Endothelial cell of umbilical vein (primary cell): Measurements from ENCODE around the gene TKFC. TPM values are rescaled to one million over a fixed set of nuclear protein-coding genes. Genes with fewer than 3 reads are reported as not detected.

Source experiments
- BruUV-seq: library from RNA; stranded (reverse); fragments of 400-500 nt; replicated peaks from 2 replicates; lab custom pipeline; 2021; lab: Mats Ljungman, UMichigan
- CTCF ChIA-PET: fragments of 300-600, 350-600 bp; sonication (Branson Sonifier 250); formaldehyde crosslinking; loops from one replicate; lab custom pipeline; 2021; ENCODE audit warnings: antibody characterized with exemption, inconsistent platforms; lab: Charles Lee
- POLR2A ChIA-PET: fragments of 300-600, 350-600 bp; sonication (Branson Sonifier 250); formaldehyde crosslinking; loops from one replicate; lab custom pipeline; 2021; ENCODE audit warnings: antibody characterized with exemption, inconsistent platforms; lab: Charles Lee
- DNase-seq: peaks from one replicate; pipeline ENCODE4 v3.0.0-alpha.2; 2011; ENCODE audit warnings: low read depth, low spot score
- FAIRE-seq: peaks from 2 replicates; lab custom pipeline; 2011; peaks lifted over from hg19 to GRCh38; lab: Jason Lieb, UNC
- H2AFZ ChIP-seq: 2 replicates; pipeline ENCODE4 v1.6.0; 2012; ENCODE audit warnings: low read depth, low read length, control low read depth, inconsistent platforms
- H3K27ac ChIP-seq: 2 replicates; pipeline ENCODE4 v1.5.1; 2011; ENCODE audit warnings: low read depth, mild to moderate bottlenecking, control low read depth, low read length, moderate library complexity; ENCODE audit not compliant: insufficient read depth
- H3K27me3 ChIP-seq, 2 experiments: 2 replicates each; pipeline versions ENCODE4 v1.6.0 to v1.6.1; 2011; ENCODE audit warnings: low read length in 2 of 2, mixed read lengths in 1 of 2; ENCODE audit not compliant: control insufficient read depth in 2 of 2, insufficient read depth in 2 of 2
- H3K36me3 ChIP-seq, 2 experiments: 2 replicates in 1 of 2; 3 replicates in 1 of 2; pipeline ENCODE4 v1.5.1; 2011; ENCODE audit warnings: low read length in 2 of 2, mild to moderate bottlenecking in 1 of 2, moderate library complexity in 1 of 2; ENCODE audit not compliant: control insufficient read depth in 2 of 2, insufficient read depth in 2 of 2; ENCODE audit errors: extremely low read depth in 1 of 2
- H3K4me1 ChIP-seq: 3 replicates; pipeline ENCODE4 v1.5.1; 2011; ENCODE audit warnings: mild to moderate bottlenecking, low read length; ENCODE audit not compliant: control insufficient read depth, insufficient read depth; ENCODE audit errors: extremely low read depth
- H3K4me2 ChIP-seq: 2 replicates; pipeline ENCODE4 v1.6.1; 2011; ENCODE audit warnings: low read length, control low read depth, mixed read lengths; ENCODE audit not compliant: insufficient read depth
- H3K4me3 ChIP-seq, 3 experiments: fragments of 200-600 bp in 1 of 3; sonication (generic), shearing (Covaris generic) in 1 of 3; replicated peaks in 1 of 3; 2 replicates each; pipeline ENCODE4 v1.5.1; 2011 to 2016; ENCODE audit warnings: control low read depth in 3 of 3, low read length in 3 of 3, mild to moderate bottlenecking in 2 of 3, inconsistent platforms in 1 of 3, low read depth in 1 of 3, moderate library complexity in 1 of 3; ENCODE audit not compliant: insufficient read depth in 1 of 3
- H3K79me2 ChIP-seq: 2 replicates; pipeline ENCODE4 v1.6.0; 2012; ENCODE audit warnings: low read length, inconsistent platforms; ENCODE audit not compliant: control insufficient read depth, insufficient read depth
- H3K9ac ChIP-seq: replicated peaks from 2 replicates; pipeline ENCODE3; 2011; ENCODE audit warnings: low read length, control low read depth; ENCODE audit not compliant: insufficient read depth; ENCODE audit errors: extremely low read depth
- H3K9me1 ChIP-seq: replicated peaks from 3 replicates; pipeline ENCODE4 v1.6.0; 2011; ENCODE audit warnings: mild to moderate bottlenecking, low read length; ENCODE audit not compliant: control insufficient read depth, insufficient read depth; ENCODE audit errors: extremely low read depth
- H3K9me3 ChIP-seq: replicated peaks from 2 replicates; pipeline ENCODE4 v1.5.1; 2012; ENCODE audit warnings: low read length, inconsistent platforms; ENCODE audit not compliant: control insufficient read depth, insufficient read depth
- H4K20me1 ChIP-seq: replicated peaks from 2 replicates; pipeline ENCODE3; 2011; ENCODE audit warnings: mild to moderate bottlenecking, low read length; ENCODE audit not compliant: control insufficient read depth, insufficient read depth; ENCODE audit errors: extremely low read depth
- EZH2 ChIP-seq: IDR thresholded peaks from 2 replicates; pipeline ENCODE4 v1.6.1; 2012; ENCODE audit warnings: borderline replicate concordance, low read depth, mild to moderate bottlenecking, moderate library complexity, low read length, inconsistent platforms; ENCODE audit not compliant: severe bottlenecking
- FOS ChIP-seq: IDR thresholded peaks from 2 replicates; pipeline ENCODE4 v1.6.1; 2011; ENCODE audit warnings: mild to moderate bottlenecking, low read length, moderate library complexity, borderline replicate concordance; ENCODE audit not compliant: insufficient read depth
- GATA2 ChIP-seq: IDR thresholded peaks from 2 replicates; pipeline ENCODE4 v1.7.0; 2011; ENCODE audit warnings: low read depth, mild to moderate bottlenecking, moderate library complexity, mixed read lengths, low read length; ENCODE audit not compliant: insufficient read length, insufficient read depth
- JUN ChIP-seq: IDR thresholded peaks from 2 replicates; pipeline ENCODE4 v1.6.1; 2011; ENCODE audit warnings: borderline replicate concordance, low read depth; ENCODE audit not compliant: insufficient read length, insufficient read depth
- MYC ChIP-seq: IDR thresholded peaks from one replicate; pipeline ENCODE4 v1.6.1; 2011; ENCODE audit warnings: mild to moderate bottlenecking, low read depth, low read length
- POLR2A ChIP-seq: IDR thresholded peaks from 2 replicates; pipeline ENCODE4 v1.6.1; 2012; ENCODE audit warnings: low read depth, mild to moderate bottlenecking, control low read depth, low read length
- POLR2AphosphoS5 ChIP-seq: IDR thresholded peaks from 2 replicates; pipeline ENCODE4 v1.6.1; 2012; ENCODE audit warnings: low read depth, mild to moderate bottlenecking, control low read depth, low read length, moderate library complexity; ENCODE audit not compliant: insufficient read depth
- dilution Hi-C: fragments of 300-500 bp; cut with MboI; formaldehyde crosslinking; loops from one replicate; pipeline ENCODE4 v1.15.0; 2019; ENCODE audit warnings: low sequenced_read_pairs; ENCODE audit not compliant: extremely low pct_ligation_motif_present
- intact Hi-C: fragments of 100-400 bp; cut with micrococcal nuclease; formaldehyde crosslinking; loops from one replicate; pipeline ENCODE4 v1.10.0; 2022
- polyA plus RNA-seq, 4 experiments: library from polyadenylated mRNA; depleted of rRNA in 3 of 4; stranded (reverse) in 3 of 4; unstranded in 1 of 4; fragments of >200 nt; gene quantifications; 2 replicates each; pipeline versions ENCODE4 v1.2.1 to v1.2.3, GENCODE V29; 2011 to 2012; ENCODE audit warnings: missing spikeins in 1 of 4
- total RNA-seq: library from RNA; stranded (reverse); gene quantifications from 2 replicates; pipeline ENCODE4 v1.2.3, GENCODE V29; 2021
- TF ChIP-seq, protein P1 (sequence below), 2 donors: IDR thresholded peaks; 1 replicate in 1 of 2; 2 replicates in 1 of 2; pipeline ENCODE4 v1.5.1; 2011; ENCODE audit warnings: low read length in 2 of 2, mild to moderate bottlenecking in 2 of 2, moderate library complexity in 2 of 2, control low read depth in 1 of 2, inconsistent platforms in 1 of 2, low read depth in 1 of 2; ENCODE audit not compliant: insufficient read depth in 1 of 2; ENCODE audit errors: extremely low read depth in 1 of 2
- TF ChIP-seq, protein P2 (sequence below): IDR thresholded peaks from 2 replicates; pipeline ENCODE4 v1.6.1; 2011; ENCODE audit not compliant: insufficient read depth, insufficient read length

The TKFC gene
- total and polyA plus RNA-seq, 2 donors (not counting 3 experiments of a cell fraction or from before 2014, with no cell fraction given) = 30.8 to 31.7 TPM

DNA sequence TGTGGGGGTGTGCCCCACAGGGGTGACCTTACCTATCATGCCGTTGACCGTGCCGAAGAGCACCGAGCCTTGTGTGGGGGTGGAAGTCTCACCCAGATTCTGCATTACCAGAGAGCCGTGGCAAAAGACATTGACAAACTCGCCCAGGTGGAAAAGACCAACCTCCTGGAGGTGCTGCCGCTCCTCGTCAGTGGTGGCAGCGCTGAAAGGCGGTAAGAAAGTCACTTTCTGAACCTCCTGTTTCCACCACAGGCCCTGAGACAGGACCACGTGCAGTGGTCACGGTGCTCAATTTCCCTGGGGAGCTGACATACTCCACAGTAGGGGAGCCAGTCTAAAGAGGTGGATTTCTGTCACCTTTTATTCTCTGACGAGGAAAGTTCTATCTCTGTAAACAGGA is 30.5 kb upstream of the TKFC start:
- no peak overlapping the region for H3K4me2 ChIP-seq
- FAIRE-seq (no peak), DNase-seq (no peak)
- H3K9ac ChIP-seq = no peak overlapping the region
- CTCF ChIA-PET = no interaction called here
- peaks cover 13% of the 10 kb centered on the region for H3K4me1 ChIP-seq
- no peak overlapping the region for H2AFZ ChIP-seq
- H3K36me3 ChIP-seq = peaks cover 20 to 47% of the 10 kb centered on the region in 2 experiments
- no peaks in the 10 kb centered on the region for H4K20me1 ChIP-seq
- dilution Hi-C loops (no loop called here), intact Hi-C loops (no loop called here)
- H3K9me1 ChIP-seq = no peaks in the 10 kb centered on the region
- no TSS peak for BruUV-seq
- no peak overlapping the region for H3K27ac ChIP-seq
- no peak for TF ChIP-seq POLR2A
- no peak for TF ChIP-seq JUN
- no peak for TF ChIP-seq EZH2
- TF ChIP-seq, protein P1, sequence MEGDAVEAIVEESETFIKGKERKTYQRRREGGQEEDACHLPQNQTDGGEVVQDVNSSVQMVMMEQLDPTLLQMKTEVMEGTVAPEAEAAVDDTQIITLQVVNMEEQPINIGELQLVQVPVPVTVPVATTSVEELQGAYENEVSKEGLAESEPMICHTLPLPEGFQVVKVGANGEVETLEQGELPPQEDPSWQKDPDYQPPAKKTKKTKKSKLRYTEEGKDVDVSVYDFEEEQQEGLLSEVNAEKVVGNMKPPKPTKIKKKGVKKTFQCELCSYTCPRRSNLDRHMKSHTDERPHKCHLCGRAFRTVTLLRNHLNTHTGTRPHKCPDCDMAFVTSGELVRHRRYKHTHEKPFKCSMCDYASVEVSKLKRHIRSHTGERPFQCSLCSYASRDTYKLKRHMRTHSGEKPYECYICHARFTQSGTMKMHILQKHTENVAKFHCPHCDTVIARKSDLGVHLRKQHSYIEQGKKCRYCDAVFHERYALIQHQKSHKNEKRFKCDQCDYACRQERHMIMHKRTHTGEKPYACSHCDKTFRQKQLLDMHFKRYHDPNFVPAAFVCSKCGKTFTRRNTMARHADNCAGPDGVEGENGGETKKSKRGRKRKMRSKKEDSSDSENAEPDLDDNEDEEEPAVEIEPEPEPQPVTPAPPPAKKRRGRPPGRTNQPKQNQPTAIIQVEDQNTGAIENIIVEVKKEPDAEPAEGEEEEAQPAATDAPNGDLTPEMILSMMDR (IDR thresholded peaks at IDR 0.05; ENCODE audit: extremely low read depth in 1 of 2, insufficient read depth in 1 of 2, low read depth in 1 of 2, low read length in 2 of 2) = no peak
- no peak for TF ChIP-seq GATA2
- TF ChIP-seq, protein P2, sequence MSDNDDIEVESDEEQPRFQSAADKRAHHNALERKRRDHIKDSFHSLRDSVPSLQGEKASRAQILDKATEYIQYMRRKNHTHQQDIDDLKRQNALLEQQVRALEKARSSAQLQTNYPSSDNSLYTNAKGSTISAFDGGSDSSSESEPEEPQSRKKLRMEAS = no peak
- TF ChIP-seq MYC = no peak
- no peak for TF ChIP-seq POLR2AphosphoS5
- TF ChIP-seq FOS = no peak
- no peaks in the 10 kb centered on the region for H3K9me3 ChIP-seq
- no peak overlapping the region for H3K4me3 ChIP-seq
- no peaks in the 10 kb centered on the region for H3K27me3 ChIP-seq
- POLR2A ChIA-PET = no interaction called here
- H3K79me2 ChIP-seq = no peaks in the 10 kb centered on the region
